Neural cell (in vitro differentiated cells): ENCODE data around the gene CELSR1. TPM values are rescaled to one million over a fixed set of nuclear protein-coding genes. Genes with fewer than 3 reads are reported as not detected.

Experiments
- H2AFZ ChIP-seq: fragments of 200-600, 300-800 bp; sonication (generic), shearing (Covaris generic); 2 replicates; pipeline ENCODE4 v1.6.0; 2014; ENCODE audit warnings: low read depth, mild to moderate bottlenecking, antibody characterized with exemption, low read length, moderate library complexity
- H3F3A ChIP-seq: fragments of 200-600 bp; shearing (Covaris generic); 2 replicates; pipeline ENCODE4 v1.6.1; 2016; ENCODE audit warnings: mild to moderate bottlenecking, moderate library complexity, mixed read lengths, antibody characterized with exemption, low read length; ENCODE audit not compliant: insufficient read depth, poor library complexity, severe bottlenecking
- H3K27ac ChIP-seq: fragments of 200-600, 300-800 bp; sonication (generic), shearing (Covaris generic); 2 replicates; pipeline ENCODE4 v1.5.1; 2014; ENCODE audit warnings: mild to moderate bottlenecking, low read length, moderate library complexity
- H3K27me3 ChIP-seq: fragments of 300-800, 200-600 bp; sonication (generic), shearing (Covaris generic); 2 replicates; pipeline ENCODE4 v1.6.0; 2014; ENCODE audit warnings: mild to moderate bottlenecking, low read depth, low read length, moderate library complexity; ENCODE audit not compliant: insufficient read depth
- H3K36me3 ChIP-seq: fragments of 300-800, 200-600 bp; sonication (generic), shearing (Covaris generic); 2 replicates; pipeline ENCODE4 v1.5.1; 2014; ENCODE audit warnings: mild to moderate bottlenecking, antibody characterized with exemption, low read length, moderate library complexity; ENCODE audit not compliant: insufficient read depth
- H3K4me2 ChIP-seq: fragments of 300-800, 200-600 bp; sonication (generic), shearing (Covaris generic); 2 replicates; pipeline ENCODE4 v1.6.0; 2014; ENCODE audit warnings: mild to moderate bottlenecking, low read length
- H3K4me3 ChIP-seq: fragments of 300-800, 200-600 bp; sonication (generic), shearing (Covaris generic); 2 replicates; pipeline ENCODE4 v1.5.1; 2014; ENCODE audit warnings: mild to moderate bottlenecking, low read length, moderate library complexity
- H3K79me2 ChIP-seq: fragments of 200-600 bp; shearing (Covaris generic); replicated peaks from 2 replicates; pipeline ENCODE4 v1.6.0; 2014; ENCODE audit warnings: mild to moderate bottlenecking, low read length, moderate library complexity; ENCODE audit not compliant: insufficient read depth
- H3K9ac ChIP-seq: fragments of 300-800, 200-600 bp; sonication (generic), shearing (Covaris generic); 2 replicates; pipeline ENCODE4 v1.6.1; 2016; ENCODE audit warnings: mild to moderate bottlenecking, low read length, mixed read lengths
- H3K9me2 ChIP-seq: fragments of 200-600 bp; shearing (Covaris generic); 2 replicates; pipeline ENCODE4 v1.6.1; 2016; ENCODE audit warnings: mild to moderate bottlenecking, low read length, mixed read lengths; ENCODE audit not compliant: insufficient read depth
- H3K9me3 ChIP-seq: fragments of 200-600, 300-800 bp; sonication (generic), shearing (Covaris generic); 2 replicates; pipeline ENCODE4 v1.6.1; 2016; ENCODE audit warnings: mild to moderate bottlenecking, mixed run types, low read length, moderate library complexity, mixed read lengths
- H4K20me1 ChIP-seq: fragments of 200-600 bp; shearing (Covaris generic); 2 replicates; pipeline ENCODE4 v1.6.1; 2016; ENCODE audit warnings: mild to moderate bottlenecking, mixed run types; ENCODE audit not compliant: insufficient read depth
- CTCF ChIP-seq: fragments of 450-650 bp; IDR thresholded peaks from 2 replicates; pipeline ENCODE4 v1.5.1; 2014; ENCODE audit warnings: antibody characterized with exemption, mild to moderate bottlenecking, moderate library complexity; ENCODE audit not compliant: poor library complexity, severe bottlenecking
- EP300 ChIP-seq: fragments of 450-650 bp; conservative IDR thresholded peaks from 2 replicates; pipeline ENCODE4 v1.6.1; 2014; ENCODE audit warnings: antibody characterized with exemption, mild to moderate bottlenecking, moderate library complexity; ENCODE audit not compliant: poor library complexity, severe bottlenecking
- EZH2 ChIP-seq: fragments of 200-600, 300-800 bp; shearing (Covaris generic), sonication (generic); IDR thresholded peaks from 2 replicates; pipeline ENCODE4 v1.6.1; 2014; ENCODE audit warnings: antibody characterized with exemption, low read length, borderline replicate concordance, mild to moderate bottlenecking; ENCODE audit not compliant: insufficient read depth, poor library complexity, severe bottlenecking
- MXI1 ChIP-seq: fragments of 450-650 bp; conservative IDR thresholded peaks from 2 replicates; pipeline ENCODE4 v1.6.1; 2014; ENCODE audit warnings: antibody characterized with exemption, mild to moderate bottlenecking; ENCODE audit not compliant: poor library complexity, severe bottlenecking
- POLR2AphosphoS5 ChIP-seq: IDR thresholded peaks from 2 replicates; pipeline ENCODE4 v1.6.1; 2012
- RAD21 ChIP-seq: fragments of 450-650 bp; conservative IDR thresholded peaks from 2 replicates; pipeline ENCODE4 v1.6.1; 2014; ENCODE audit warnings: antibody characterized with exemption, mild to moderate bottlenecking, moderate library complexity
- REST ChIP-seq: IDR thresholded peaks from 2 replicates; pipeline ENCODE4 v1.6.1; 2012; ENCODE audit warnings: borderline replicate concordance
- SMC3 ChIP-seq: fragments of 450-650 bp; conservative IDR thresholded peaks from 2 replicates; pipeline ENCODE4 v1.6.1; 2014; ENCODE audit warnings: antibody characterized with exemption, mild to moderate bottlenecking, moderate library complexity; ENCODE audit not compliant: poor library complexity
- TAF1 ChIP-seq: IDR thresholded peaks from 2 replicates; pipeline ENCODE4 v1.6.1; 2012; ENCODE audit warnings: low read depth
- polyA plus RNA-seq: library from polyadenylated mRNA; depleted of rRNA; stranded (reverse); fragments of >200 nt; gene quantifications from 2 replicates; pipeline ENCODE4 v1.2.3, GENCODE V29; 2014

Gene CELSR1
- polyA plus RNA-seq, 1 donor from 2014 or later: 0.14 TPM

GRCh38 chr22:46526244-46526839 is 11.1 kb downstream of the CELSR1 start:
- H3K9me3 ChIP-seq: no peaks in the 10 kb centered on the region
- no peaks in the 10 kb centered on the region for H3K27me3 ChIP-seq
- no peak overlapping the region for H3K27ac ChIP-seq
- no peaks in the 10 kb centered on the region for H3F3A ChIP-seq
- H2AFZ ChIP-seq: no peak overlapping the region
- H3K36me3 ChIP-seq: no peaks in the 10 kb centered on the region
- TF ChIP-seq RAD21: no peak
- no peak for TF ChIP-seq SMC3
- TF ChIP-seq POLR2AphosphoS5: no peak
- no peak for TF ChIP-seq TAF1
- no peak for TF ChIP-seq REST
- no peak for TF ChIP-seq MXI1
- H4K20me1 ChIP-seq: no peaks in the 10 kb centered on the region
- no peak overlapping the region for H3K9ac ChIP-seq
- H3K9me2 ChIP-seq: no peaks in the 10 kb centered on the region
- H3K4me2 ChIP-seq: no peak overlapping the region
- H3K79me2 ChIP-seq: no peaks in the 10 kb centered on the region
- no peak overlapping the region for H3K4me3 ChIP-seq

- TF ChIP-seq TAF1 (no peak), POLR2AphosphoS5 (no peak), RAD21 (no peak), REST (no peak), EP300 (no peak), CTCF (no peak), EZH2 (no peak), SMC3 (no peak), MXI1 (no peak)
- H3K9ac ChIP-seq: no peak overlapping the region
- H3K9me2 ChIP-seq: no peaks in the 10 kb centered on the region
- H3K79me2 ChIP-seq: no peaks in the 10 kb centered on the region
- H3K9me3 ChIP-seq: no peaks in the 10 kb centered on the region
- H3K27me3 ChIP-seq: no peaks in the 10 kb centered on the region
- no peaks in the 10 kb centered on the region for H4K20me1 ChIP-seq
- no peaks in the 10 kb centered on the region for H3K36me3 ChIP-seq
- no peaks in the 10 kb centered on the region for H3F3A ChIP-seq
- no peak overlapping the region for H3K4me2 ChIP-seq
- no peak overlapping the region for H3K27ac ChIP-seq
- no peak overlapping the region for H3K4me3 ChIP-seq
- H2AFZ ChIP-seq: no peak overlapping the region
These were observed 11.8 kb downstream of the CELSR1 start for GRCh38 chr22:46525389-46526243.
